SU-DHL-6 (cell line): ENCODE measurements around the gene ELOF1.

Experiments
- EZH2phosphoT487 ChIP-seq: fragments of 200-600 bp; sonication (generic), shearing (Covaris generic); conservative IDR thresholded peaks from 2 replicates; pipeline ENCODE4 v1.6.1; 2018; ENCODE audit warnings: mild to moderate bottlenecking, antibody characterized with exemption, low read length, moderate library complexity, mixed read lengths
- TF ChIP-seq, protein P1 (sequence below): fragments of 200-600 bp; sonication (generic); IDR thresholded peaks from one replicate; pipeline ENCODE4 v1.5.1; 2017; ENCODE audit warnings: antibody characterized with exemption, mild to moderate bottlenecking, low read length, moderate library complexity; ENCODE audit not compliant: insufficient read depth, poor library complexity, severe bottlenecking

DNA sequence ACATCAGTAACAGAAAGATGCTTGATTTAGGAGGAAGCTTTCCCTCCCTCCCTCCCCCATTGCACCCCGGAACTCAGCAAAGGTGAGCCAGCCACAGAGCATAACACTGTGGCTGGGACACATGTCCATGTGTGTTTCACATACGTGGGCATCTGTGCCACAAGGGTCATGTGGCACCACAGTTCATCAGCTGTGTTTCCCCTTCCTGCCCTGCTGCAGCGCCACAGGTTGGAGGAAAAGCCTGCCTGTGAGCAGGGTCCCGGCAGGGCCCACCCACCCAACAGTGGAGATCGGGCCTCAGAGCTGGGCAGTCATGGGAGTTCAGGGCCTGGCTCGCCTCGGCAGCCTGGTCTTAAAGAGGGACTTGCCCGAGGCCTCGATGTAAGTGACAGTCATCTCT, 15.7 kb upstream of the ELOF1 start:
- TF ChIP-seq, protein P1, sequence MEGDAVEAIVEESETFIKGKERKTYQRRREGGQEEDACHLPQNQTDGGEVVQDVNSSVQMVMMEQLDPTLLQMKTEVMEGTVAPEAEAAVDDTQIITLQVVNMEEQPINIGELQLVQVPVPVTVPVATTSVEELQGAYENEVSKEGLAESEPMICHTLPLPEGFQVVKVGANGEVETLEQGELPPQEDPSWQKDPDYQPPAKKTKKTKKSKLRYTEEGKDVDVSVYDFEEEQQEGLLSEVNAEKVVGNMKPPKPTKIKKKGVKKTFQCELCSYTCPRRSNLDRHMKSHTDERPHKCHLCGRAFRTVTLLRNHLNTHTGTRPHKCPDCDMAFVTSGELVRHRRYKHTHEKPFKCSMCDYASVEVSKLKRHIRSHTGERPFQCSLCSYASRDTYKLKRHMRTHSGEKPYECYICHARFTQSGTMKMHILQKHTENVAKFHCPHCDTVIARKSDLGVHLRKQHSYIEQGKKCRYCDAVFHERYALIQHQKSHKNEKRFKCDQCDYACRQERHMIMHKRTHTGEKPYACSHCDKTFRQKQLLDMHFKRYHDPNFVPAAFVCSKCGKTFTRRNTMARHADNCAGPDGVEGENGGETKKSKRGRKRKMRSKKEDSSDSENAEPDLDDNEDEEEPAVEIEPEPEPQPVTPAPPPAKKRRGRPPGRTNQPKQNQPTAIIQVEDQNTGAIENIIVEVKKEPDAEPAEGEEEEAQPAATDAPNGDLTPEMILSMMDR, result no peak
- TF ChIP-seq EZH2phosphoT487, result no peak
